IPS-18c (cell line): ENCODE data around the gene PCP2.
"Not testable (repeated sequence)": the region's sequence is repeated elsewhere in the genome, so short reads cannot be mapped to it uniquely, and the experiment has no call there.

Source experiments
- H3K4me3 ChIP-seq: 2 replicates; pipeline ENCODE4 v1.7.0; 2013; ENCODE audit warnings: low read depth, mild to moderate bottlenecking, low read length, moderate library complexity; ENCODE audit not compliant: insufficient read depth
- H3K9me3 ChIP-seq: one replicate; pipeline ENCODE4 v1.6.1; 2013; ENCODE audit warnings: mild to moderate bottlenecking, low read length, moderate library complexity; ENCODE audit not compliant: control insufficient read depth, insufficient read depth

PCP2 gene

DNA sequence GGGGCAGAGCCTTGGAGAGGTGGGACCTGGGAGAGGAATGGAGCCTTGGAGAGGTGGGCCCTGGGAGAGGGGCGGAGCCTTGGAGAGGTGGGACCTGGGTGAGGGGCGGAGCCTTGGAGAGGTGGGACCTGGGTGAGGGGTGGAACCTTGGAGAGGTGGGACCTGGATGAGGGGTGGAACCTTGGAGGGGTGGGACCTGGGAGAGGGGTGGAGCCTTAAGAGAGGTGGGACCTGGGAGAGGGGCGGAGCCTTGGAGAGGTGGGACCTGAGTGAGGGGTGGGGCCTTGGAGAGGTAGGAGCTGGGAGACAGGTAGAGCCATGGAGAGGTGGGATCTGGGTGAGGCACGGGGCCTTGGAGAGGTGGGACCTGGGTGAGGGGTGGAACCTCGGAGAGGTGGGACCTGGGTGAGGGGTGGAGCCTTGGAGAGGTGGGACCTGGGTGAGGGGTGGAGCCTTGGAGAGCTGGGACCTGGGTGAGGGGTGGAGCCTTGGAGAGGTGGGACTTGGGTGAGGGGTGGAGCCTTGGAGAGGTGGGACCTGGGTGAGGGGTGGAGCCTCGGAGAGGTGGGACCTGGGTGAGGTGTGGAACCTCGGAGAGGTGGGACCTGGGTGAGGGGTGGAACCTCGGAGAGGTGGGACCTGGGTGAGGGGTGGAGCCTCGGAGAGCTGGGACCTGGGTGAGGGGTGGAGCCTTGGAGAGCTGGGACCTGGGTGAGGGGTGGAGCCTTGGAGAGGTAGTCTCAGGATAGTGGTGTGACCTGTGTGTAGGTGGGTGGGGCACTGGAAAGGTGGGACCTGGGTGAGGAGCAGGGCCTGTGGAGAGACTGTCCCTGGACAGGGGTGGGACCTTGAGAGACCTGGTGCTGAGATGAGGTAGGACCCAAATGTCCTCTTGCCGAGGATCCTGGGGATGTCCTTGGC lies 10.4 kb upstream of the PCP2 start:
- not testable (repeated sequence) for H3K4me3 ChIP-seq, H3K9me3 ChIP-seq

DNA sequence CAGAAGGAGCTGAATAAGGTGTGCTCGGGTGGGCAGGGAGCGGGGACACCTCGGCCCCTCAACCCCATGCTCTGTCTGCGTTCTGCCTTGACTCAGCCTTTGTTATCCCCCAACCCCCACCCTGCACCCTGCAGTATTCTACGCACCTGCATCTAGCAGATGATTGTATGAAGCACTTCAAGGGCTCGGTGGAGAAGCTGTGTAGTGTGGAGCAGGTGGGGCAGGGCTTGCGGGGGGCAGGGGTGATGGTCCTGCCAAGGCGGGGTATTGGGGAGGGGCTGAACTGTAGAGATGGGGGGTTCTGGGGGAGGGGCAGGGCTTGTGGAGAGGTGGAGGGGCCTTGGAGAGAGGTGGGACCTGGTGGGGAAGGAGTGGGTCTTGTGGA lies 9.5 kb upstream of the PCP2 start:
- Histone ChIP-seq H3K4me3 (no peak overlapping the region), H3K9me3 (no peaks in the 10 kb centered on the region)

DNA sequence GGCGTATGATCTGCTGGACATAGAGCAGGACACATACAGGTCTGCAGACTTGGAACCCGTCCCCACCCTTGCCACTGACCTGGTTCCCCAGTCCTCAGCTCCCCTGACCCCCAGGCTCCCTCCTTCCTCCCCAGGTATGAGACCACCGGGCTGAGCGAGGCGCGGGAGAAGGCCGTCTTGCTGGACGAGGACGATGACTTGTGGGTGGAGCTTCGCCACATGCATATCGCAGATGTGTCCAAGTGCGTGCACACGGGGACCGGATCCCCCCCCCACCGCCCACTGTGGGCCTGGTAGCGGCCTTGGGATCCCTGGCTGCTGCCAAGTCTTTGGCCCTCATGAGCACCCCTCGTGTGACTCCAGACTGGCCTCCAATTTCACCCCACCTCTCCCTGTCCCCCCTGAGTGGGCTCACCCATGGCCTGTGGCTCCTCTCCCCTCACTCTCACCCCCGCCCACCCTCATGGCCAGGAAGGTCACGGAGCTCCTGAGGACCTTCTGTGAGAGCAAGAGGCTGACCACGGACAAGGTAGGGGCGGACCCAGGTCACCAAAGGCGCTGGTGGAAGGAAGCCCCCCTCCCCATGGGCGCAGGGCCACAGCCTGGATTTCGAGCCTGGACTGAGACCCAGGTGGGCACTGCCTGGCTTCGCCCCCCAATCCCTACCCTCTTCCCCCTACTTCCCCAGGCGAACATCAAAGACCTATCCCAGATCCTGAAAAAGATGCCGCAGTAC lies 8.9 kb upstream of the PCP2 start:
- H3K9me3 ChIP-seq: no peaks in the 10 kb centered on the region

DNA sequence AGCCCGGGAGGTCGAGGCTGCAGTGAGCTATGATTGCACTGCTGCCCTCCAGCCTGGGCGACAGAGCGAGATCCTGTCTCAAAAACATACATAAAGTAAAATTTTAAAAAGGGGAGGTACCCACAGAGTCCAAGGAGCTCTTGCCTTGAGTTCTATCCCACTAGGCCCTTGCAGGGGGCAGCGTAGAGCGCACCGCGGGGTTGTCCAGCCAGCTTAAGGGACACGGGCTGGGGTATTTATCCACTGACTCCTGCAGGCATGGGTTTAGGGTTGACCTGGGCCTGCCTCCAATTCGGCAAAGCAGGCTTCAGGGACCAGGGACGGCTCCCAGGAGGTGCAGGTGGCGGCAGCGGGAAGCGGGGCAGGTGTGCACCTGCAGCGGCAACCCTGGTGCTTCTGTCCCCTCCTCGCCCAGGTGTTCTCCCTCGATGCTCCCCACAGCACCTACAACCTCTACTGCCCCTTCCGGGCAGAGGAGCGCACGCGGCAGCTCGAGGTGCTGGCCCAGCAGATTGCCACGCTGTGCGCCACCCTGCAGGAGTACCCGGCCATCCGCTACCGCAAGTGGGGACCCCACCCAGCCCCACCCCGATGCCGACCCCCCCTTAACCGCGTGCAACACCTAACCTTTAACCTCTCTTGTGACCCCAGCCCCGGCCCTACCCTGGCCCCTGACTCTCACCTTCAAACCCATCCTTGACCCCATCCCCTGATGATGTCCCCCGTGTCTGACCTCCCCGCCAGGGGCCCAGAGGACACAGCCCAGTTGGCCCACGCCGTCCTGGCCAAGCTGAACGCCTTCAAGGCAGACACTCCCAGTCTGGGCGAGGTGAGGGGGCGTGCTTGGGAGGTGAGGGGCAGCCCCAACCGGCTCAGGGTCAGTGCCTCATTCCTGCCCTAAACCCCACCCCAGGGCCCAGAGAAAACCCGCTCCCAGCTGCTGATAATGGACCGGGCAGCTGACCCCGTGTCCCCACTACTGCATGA lies 8.1 kb upstream of the PCP2 start:
- H3K9me3 ChIP-seq: no peaks in the 10 kb centered on the region
- no peak overlapping the region for H3K4me3 ChIP-seq

More for the DNA sequence above, 8.9 kb upstream of the PCP2 start:
- no peak overlapping the region for H3K4me3 ChIP-seq

DNA sequence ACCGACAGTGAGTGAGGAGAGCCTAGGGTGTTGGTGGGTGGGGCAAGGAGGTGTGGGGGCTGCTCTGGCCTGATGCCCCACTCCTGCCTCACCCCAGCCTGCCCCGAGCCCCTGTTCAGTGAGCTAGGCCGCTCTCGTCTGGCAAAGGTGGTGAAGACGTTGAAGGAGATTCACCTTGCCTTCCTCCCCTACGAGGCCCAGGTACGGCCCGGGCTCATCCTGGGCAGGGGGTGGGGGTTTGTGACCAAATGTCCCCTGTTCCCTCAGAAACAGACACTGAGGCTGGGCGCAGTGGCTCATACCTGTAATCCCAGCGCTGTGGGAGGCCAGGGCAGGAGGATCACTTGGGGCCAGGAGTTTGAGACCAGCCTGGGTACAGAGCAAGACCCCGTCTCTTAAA lies 7.3 kb upstream of the PCP2 start:
- no peak overlapping the region for H3K4me3 ChIP-seq
- no peaks in the 10 kb centered on the region for H3K9me3 ChIP-seq

DNA sequence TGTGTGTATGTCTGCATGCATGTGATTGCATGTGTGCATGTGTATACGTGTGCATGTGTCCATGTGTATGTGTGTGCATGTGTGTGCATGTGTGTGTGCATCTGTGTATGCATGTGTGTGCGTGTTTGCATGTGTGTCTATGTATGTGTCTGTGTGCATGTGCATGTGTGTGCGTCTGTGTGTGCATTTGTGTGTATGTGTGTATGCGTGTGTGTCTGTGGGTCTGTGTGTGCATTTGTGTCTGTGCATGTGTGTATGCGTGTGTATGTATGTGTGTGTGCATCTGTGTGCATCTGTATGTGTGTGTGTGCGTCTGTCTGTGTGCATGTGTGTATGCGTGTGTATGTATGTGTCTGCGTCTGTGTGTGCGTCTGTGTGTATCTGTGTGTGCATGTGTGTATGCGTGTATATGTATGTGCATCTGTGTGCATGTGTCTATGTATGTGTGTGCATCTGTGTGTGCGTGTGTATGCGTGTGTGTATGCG lies 6.4 kb upstream of the PCP2 start:
- no peaks in the 10 kb centered on the region for H3K9me3 ChIP-seq
- no peak overlapping the region for H3K4me3 ChIP-seq

DNA sequence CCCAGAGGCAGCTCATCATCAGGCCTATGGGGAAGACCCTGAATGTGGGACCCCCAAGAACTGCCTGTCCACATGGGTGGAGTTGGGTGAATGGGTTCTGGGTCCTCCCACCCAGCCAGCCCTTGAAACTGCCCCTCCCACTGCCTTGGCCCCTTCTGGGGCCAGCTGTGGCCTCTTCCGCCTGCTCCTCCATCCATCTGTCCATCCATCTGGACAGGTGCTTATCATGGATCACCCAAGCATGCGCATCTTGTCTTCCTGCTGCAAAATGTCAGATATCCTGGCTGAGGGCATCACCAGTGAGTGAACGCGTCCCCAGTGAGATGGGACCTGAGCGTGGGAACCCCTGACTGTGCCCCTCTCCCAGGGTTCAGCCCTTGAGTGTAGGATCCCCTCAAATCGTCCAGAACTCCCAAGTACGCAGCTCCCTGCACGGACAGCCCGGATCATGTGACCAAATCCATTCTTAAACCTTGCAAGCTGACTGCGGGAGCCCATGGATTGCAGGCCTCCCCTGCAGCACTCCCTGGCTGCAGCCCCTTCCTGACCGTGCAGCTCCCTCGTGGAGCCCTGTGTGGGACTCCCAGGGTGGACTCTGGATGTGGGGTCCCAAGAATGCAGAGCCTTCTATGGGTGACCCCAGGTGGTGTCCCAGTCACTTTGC lies 5.4 kb upstream of the PCP2 start:
- no peaks in the 10 kb centered on the region for H3K9me3 ChIP-seq
- H3K4me3 ChIP-seq: no peak overlapping the region

DNA sequence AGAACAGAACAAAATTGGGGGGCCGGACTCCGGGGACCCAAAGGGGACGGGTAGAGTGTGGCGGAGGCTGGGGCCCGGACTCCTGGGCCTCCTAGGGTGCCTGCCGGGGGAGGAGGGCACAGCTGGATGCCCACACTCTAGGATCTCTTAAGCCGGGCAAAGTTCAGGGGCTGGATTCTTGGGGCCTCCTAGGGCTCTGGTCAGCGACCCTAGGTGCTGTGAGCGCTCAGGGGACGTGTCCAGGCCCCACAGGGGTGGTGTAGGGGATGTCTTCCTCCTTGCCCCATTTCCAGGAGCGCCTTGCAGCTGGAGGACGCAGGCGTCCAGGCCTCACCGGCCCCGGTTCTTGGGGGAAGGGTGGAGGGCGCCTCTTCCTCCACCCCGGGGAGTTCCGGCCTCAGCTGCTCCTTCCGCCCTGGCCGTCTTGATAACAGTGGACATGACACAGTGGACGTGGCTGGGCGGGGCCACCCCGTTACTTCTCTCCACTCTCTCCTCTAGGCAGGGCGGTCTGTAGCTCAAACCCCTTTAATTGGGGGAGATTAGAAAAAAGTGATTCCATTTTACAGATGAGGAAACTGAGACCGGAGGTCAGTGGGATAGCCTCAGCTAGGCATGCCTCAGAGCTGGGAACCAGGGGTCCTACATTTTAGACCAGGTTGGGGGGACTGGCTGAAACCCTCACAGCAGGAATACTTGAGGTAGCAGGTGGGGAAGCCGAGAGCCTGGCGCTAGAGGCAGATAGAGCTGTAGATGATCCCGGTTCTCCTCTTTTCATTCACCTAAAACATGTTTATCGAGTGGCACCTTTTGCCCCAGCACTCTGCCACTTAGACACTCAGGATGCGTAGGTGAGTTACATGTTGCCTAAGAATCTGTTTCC lies 4.1 kb upstream of the PCP2 start:
- peak overlapping the region; percentile 66 for H3K4me3 ChIP-seq
- no peaks in the 10 kb centered on the region for H3K9me3 ChIP-seq

DNA sequence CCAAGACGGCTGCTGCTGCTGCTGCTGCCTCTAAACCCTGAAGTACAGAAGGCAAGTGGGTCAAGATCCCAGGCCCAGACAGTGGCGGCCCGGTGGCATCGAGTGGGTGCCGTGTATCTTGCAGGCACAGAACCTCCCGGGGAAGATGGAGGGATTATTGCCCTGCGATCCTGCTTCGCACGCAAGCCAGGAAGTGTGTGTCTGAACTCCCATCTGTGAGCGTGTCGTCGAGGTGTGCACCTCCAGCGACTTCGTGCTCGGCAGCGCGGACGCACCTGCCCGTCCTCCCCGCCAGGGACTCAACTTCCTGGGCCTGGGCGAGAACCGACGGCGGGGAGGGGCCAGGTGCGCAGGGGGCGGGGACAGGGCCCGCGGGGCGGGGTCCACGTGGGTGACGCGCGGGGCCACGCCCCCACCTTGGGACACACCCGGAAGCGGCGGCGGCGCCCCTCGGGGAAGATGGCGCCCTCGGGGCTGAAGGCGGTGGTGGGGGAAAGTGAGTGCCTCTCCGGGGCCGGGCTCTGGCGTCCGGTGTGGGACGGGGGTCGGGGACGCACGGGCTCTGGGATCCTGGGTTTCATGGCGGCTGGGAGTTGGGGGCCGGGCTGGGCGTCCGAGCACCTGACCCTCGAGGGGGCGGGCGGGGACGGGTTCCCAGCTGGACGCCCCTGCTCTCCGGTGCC lies 3.3 kb upstream of the PCP2 start, which contains the start of gene STXBP2:
Gene STXBP2, plus strand, starts transcription at position 420 of the 683 bp plus-strand sequence. Its CDS starts 40 bp downstream, at position 460.
- Histone ChIP-seq H3K9me3 (no peaks in the 10 kb centered on the region), H3K4me3 (peak within 1 kb of the TSS; percentile 66)

DNA sequence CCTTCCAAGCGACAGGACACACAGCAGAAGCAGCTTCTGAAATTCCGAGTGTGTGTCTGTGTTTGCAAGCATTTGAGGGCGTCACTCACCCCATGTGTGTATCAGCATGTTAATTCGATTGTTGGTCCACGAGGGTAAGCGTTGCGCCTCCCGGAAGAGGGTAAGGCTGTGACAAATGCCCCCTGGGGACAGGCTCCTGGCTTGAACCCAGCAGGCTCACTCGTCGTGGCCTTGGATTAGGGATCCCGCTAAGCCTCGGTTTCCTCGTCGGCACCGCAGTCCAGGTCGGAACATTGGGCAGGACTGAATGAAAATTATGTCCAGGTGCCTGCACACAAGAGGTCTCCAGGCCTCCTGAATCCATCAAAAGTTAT lies 2.8 kb upstream of the PCP2 start:
- H3K4me3 ChIP-seq: 0 out of 2 replicates have a peak overlapping the region, but pooled peaks have one; percentile 66
- H3K9me3 ChIP-seq: no peaks in the 10 kb centered on the region

DNA sequence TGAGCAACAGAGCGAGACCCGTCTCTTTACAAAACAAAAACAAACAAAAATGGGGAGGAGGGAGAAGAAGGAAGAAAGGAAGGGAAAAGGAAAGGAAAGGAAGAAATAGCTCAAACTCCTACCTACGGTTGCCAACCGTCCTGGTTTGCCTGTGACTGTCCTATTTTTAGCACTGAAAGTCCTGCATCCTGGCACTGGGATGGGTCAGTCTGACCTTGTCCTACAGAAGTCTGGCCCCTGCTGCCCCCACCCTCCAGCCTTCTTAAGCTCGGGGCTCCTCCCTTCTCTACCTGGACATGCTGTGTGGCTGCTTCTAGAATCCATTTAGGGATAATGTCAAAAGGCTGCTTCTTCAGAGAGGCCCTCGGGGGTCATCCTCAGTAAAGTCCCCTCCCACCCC lies 2.2 kb upstream of the PCP2 start:
- no peaks in the 10 kb centered on the region for H3K9me3 ChIP-seq
- no peak overlapping the region for H3K4me3 ChIP-seq

DNA sequence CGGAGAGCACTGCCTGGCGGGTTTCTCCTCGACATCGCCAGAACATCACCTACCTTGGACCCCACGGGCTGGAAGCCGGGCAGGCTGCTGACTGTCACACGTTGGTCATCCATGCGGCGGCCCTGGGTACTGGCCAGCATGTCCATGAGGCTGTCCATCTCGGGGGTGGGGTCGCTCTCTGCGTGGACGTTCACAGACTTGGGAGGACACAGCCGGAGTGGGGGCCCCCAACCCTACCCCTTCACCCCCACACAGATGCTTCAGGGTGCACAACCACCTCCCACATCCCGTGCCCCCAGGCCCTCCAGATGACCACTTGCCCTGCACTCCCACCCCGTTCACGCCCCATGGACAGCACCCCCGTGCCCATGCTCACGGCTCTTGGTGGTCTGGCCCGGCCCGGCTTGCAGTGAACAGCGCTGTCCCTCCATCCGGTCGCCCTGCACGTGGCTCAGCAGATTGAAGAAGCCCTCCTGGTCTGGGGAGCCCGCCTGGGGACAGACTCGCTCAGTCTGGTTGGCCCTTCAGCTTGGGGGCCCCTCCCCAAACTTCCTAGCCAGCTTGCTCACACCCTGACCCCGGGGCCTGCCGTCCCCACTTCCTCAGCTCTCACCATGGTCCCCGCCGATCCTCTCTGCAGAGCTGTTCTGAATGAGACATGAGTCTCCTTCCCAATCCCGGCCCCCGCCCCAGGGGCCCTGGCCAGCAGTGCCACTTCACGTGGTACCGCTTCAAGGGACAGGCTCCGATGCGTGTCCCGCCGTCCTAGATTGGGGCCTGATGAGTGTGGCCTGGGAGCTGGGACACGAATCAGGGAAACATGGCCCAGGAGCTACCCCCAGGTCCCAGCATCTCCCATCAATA lies 947 bp downstream of the PCP2 start:
- Histone ChIP-seq H3K9me3 (no peaks in the 10 kb centered on the region), H3K4me3 (no peak overlapping the region)

DNA sequence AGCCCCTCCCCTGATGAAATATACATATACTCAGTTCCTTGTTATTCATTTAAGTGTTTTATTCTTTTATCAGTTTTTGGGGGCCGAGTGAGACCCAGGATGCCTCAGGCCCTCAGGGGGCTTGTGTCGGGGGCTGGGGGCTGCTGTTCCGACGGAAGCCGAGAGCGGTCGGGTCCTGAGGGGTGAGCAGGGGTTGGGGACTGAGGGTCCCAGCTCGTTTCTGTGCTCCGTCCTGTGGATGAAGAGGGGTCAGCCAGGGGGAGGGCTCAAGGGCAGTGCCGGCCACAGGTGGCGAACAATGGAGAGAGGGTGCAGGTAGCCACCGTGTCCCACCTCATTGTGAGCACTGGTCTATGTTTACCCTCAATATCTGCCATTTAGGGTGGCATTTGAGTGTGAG lies 1.9 kb downstream of the PCP2 start:
- H3K9me3 ChIP-seq: no peaks in the 10 kb centered on the region
- H3K4me3 ChIP-seq: no peak overlapping the region

DNA sequence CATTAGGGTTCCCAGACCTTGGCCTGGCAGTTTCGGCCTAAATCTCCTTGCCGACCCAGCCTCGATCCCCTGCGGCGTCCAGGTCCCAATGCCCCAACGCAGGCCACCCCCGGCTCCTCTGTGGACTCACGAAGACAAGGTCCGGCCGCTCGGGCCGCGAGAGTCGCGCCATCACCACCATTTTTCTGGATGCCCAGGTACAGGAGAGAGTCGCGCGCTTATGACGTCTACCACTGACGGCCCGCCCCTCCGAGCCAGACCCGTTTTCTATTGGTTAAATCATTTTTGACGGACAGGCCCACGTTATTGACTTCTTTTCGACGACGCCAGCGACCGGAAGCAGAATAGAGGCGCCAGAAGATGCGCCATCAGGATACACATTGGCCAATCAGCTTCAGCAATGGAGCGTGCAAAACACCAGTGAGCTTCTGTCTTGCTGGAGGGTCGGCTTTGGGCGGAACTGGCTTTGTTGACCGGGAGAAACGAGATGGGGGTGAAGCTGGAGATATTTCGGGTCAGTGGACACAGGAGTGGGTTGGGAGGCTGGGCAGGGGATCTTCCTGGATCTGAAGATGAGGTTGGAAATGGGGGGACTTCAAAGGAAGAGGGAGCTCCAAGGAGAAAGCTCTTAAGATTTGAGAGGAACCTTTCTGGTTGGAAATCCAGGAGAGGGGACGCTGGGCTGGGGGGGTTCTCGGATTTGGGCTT lies 4.0 kb downstream of the PCP2 start, which contains the start of the genes PET100 and XAB2:
Gene PET100, plus strand, starts transcription at position 447 of the 708 bp plus-strand sequence. Its CDS starts 41 bp downstream, at position 488.
Gene XAB2, minus strand, starts transcription at position 199 of the 708 bp plus-strand sequence. Its CDS starts 18 bp downstream, at position 181.
- H3K9me3 ChIP-seq: no peaks in the 10 kb centered on the region
- peak within 1 kb of the TSS; percentile 96 for H3K4me3 ChIP-seq
